ENCODE data around the gene TEX13A. TPM values are rescaled to one million over a fixed set of nuclear protein-coding genes. Genes with fewer than 3 reads are reported as not detected.
"Not testable (repeated sequence)": the region's sequence is repeated elsewhere in the genome, so short reads cannot be mapped to it uniquely, and the experiment has no call there.

Gene TEX13A, protein sequence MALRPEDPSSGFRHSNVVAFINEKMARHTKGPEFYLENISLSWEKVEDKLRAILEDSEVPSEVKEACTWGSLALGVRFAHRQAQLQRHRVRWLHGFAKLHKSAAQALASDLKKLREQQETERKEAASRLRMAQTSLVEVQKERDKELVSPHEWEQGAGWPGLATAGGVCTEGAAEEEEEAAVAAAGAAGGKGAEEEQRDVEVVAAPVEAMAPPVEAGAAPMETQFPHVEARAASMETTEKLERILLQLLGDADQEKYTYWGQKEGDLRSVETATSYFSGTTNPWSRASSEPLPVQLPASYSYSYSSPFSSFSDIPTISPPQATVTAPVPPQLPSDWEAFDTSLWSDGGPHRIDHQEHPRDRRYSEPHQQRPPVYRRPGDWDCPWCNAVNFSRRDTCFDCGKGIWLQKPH
- not detected in 2 replicates for total RNA-seq

DNA sequence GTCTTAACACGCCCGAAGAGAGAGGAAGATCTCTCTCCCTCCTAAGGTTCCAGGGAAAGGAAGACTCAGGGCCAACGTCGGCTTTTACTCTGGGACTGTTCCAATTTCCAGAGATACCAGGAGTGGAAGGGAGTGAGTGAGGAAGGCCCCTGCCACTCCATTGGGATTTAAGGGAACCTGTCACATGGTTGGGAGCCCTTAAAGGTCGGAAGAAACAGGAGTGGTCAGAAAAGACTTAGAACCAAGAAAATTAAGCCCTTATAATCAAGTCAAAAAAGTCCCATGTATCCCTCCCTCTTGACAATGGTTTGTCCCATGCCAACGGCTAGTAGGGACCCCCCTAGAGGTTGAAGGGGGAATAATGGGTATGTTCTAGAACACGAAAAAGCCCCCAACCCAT is at the start of gene TEX13A:
TEX13A (minus strand) TSS at position 59 of the 400 bp plus-strand sequence. CDS start 297 bp downstream, outside the sequence.
- Mint-ChIP-seq H3K27me3 (ENCODE audit: insufficient read depth) (no peaks in the 10 kb centered on the region), H3K9me3 (no peaks in the 10 kb centered on the region), H3K27ac (no peak within 1 kb of the TSS), H3K36me3 (ENCODE audit: low read depth) (no peaks in the 10 kb centered on the region), H3K4me3 (no peak within 1 kb of the TSS), H3K4me1 (ENCODE audit: low read depth) (no peaks in the 10 kb centered on the region)
- intact Hi-C loops (cut with micrococcal nuclease), result no loop called here
- DNase-seq (ENCODE audit: low spot score), result no peak

DNA sequence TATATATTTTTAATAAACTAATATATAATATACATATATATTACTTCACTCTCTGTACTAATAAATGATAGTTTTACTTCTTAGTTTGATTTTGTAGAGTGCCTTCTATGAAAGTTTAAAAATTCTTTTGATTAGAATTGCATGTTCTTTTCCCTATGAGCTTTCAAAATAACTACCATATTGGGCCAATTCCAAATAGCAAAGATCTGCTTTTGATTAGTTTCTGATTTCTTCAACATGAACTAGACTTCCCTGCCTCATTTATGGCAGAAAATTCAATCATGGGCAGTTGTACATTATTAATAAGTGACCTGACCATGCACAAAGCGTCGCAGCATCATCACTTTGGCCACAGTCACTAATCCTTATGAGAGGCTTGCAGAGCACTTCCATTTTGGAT is 48.9 kb upstream of the TEX13A start:
- Mint-ChIP-seq H3K27me3 (ENCODE audit: insufficient read depth) (no peaks in the 10 kb centered on the region), H3K4me1 (ENCODE audit: low read depth) (no peaks in the 10 kb centered on the region), H3K27ac (no peak overlapping the region), H3K9me3 (no peaks in the 10 kb centered on the region), H3K4me3 (no peak overlapping the region), H3K36me3 (ENCODE audit: low read depth) (no peaks in the 10 kb centered on the region)
- DNase-seq (ENCODE audit: low spot score), result no peak
- intact Hi-C loops (cut with micrococcal nuclease), result no loop called here

DNA sequence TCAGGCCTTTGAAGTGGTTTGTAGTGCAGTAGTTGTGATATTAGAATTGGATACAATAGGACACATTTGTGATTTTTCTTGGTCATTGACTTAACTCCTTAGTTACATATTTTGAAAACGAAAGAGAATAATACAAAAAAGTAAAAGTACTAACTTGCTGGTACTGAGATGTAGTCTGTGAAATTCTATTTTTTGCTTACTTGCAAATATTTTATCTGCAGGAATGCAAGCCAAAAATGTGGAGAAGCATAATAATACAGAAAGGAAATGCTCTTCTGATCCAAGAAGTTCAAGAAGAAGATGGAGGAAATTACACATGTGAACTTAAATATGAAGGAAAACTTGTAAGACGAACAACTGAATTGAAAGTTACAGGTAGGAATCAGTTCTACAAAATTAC is 46.7 kb upstream of the TEX13A start:
- Mint-ChIP-seq H3K27me3 (ENCODE audit: insufficient read depth) (no peaks in the 10 kb centered on the region), H3K4me3 (no peak overlapping the region), H3K4me1 (ENCODE audit: low read depth) (no peaks in the 10 kb centered on the region), H3K36me3 (ENCODE audit: low read depth) (no peaks in the 10 kb centered on the region), H3K27ac (no peak overlapping the region), H3K9me3 (no peaks in the 10 kb centered on the region)
- intact Hi-C loops (cut with micrococcal nuclease), result no loop called here
- DNase-seq (ENCODE audit: low spot score), result no peak

DNA sequence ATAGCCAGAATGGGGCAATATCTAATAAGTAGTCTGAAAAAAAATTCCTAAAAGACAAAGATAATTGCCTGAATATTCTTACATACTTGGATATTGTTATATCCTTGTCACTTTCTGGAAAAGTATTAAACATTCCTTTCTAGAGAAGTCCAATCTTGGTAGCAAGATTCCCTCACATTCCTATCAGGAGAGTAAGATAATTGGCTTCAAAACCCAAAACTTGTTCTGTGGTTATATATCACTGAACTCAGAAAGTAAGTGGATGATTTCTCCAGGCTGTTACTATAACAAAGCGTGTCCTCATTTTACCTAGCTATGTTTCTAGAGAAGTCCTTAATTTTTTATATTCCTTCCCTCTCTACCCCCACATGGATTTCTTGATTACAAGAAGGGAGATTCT is 46.0 kb upstream of the TEX13A start:
- no peaks in the 10 kb centered on the region for H3K36me3 Mint-ChIP-seq (ENCODE audit: low read depth)

DNA sequence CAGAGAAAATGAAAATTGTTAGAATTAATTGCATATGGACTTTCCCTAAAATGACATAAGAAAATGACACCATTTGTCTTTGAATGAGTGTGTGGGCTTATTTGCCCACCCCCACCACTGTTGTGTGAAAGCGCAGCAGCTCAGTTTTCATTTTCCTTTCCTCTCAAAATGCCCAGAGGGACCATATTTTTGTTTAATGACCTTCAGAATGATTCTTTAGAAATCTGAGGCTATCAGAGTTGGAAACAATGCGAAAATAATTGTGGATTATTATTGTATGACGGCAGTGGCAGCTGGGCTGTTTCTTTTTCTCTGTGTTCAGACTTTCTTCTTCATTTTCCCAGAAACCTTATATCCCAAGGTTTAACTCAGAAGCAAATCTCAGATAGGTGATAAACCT is 44.6 kb upstream of the TEX13A start:
- no peaks in the 10 kb centered on the region for H3K36me3 Mint-ChIP-seq (ENCODE audit: low read depth)
- no peaks in the 10 kb centered on the region for H3K9me3 Mint-ChIP-seq
- no peaks in the 10 kb centered on the region for H3K4me1 Mint-ChIP-seq (ENCODE audit: low read depth)
- no peak for DNase-seq (ENCODE audit: low spot score)
- no peak overlapping the region for H3K4me3 Mint-ChIP-seq
- no peaks in the 10 kb centered on the region for H3K27me3 Mint-ChIP-seq (ENCODE audit: insufficient read depth)
- intact Hi-C loops (cut with micrococcal nuclease), result no loop called here
- no peak overlapping the region for H3K27ac Mint-ChIP-seq

More for the DNA sequence above, 46.0 kb upstream of the TEX13A start:
- DNase-seq (ENCODE audit: low spot score), result no peak
- Mint-ChIP-seq H3K27ac (no peak overlapping the region), H3K27me3 (ENCODE audit: insufficient read depth) (no peaks in the 10 kb centered on the region), H3K4me3 (no peak overlapping the region), H3K9me3 (no peaks in the 10 kb centered on the region), H3K4me1 (ENCODE audit: low read depth) (no peaks in the 10 kb centered on the region)
- intact Hi-C loops (cut with micrococcal nuclease), result no loop called here

DNA sequence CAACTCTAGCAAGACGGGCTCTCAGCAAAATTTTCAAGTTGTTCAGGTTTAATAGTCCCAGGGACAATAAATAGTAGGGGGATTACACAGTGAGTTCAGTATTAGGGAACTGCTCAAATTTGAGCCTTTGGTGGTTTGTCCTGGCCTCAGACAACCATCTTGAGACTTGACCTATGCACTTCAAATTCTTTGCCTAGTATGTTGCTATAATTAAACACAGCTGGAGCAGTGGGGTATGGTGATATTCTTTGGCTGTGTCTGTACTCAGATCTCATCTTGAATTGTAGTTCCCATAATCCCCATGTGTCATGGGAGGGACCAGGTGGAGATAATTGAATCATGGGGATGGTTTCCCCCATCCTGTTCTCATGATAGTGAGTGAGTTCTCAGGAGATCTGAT is 43.3 kb upstream of the TEX13A start:
- H3K27ac Mint-ChIP-seq, result no peak overlapping the region
- intact Hi-C loops (cut with micrococcal nuclease), result no loop called here
- H3K4me1 Mint-ChIP-seq (ENCODE audit: low read depth), result no peaks in the 10 kb centered on the region
- no peak overlapping the region for H3K4me3 Mint-ChIP-seq
- H3K9me3 Mint-ChIP-seq, result no peaks in the 10 kb centered on the region
- H3K36me3 Mint-ChIP-seq (ENCODE audit: low read depth), result no peaks in the 10 kb centered on the region
- DNase-seq (ENCODE audit: low spot score), result no peak
- H3K27me3 Mint-ChIP-seq (ENCODE audit: insufficient read depth), result no peaks in the 10 kb centered on the region

DNA sequence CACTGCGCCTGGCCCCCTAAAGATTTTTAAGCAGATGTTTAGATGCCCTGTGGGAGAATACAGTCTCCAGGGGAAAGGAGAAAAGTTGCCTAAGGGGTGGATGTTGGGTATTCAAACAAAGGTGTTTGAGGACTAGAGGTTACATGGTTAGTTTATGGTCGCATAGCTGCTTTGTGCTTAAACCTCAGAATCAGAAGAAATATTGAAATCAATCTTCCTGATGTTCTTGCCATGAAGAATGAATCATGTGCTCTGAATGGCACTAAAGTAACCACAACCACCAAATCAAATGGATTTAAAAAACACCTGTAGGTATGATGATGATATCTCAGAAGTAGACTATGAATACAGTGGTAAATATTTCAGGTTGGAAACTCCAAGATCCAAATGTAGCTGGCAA is 42.7 kb upstream of the TEX13A start:
- intact Hi-C loops (cut with micrococcal nuclease), result no loop called here
- no peaks in the 10 kb centered on the region for H3K4me1 Mint-ChIP-seq (ENCODE audit: low read depth)
- DNase-seq (ENCODE audit: low spot score), result no peak
- H3K36me3 Mint-ChIP-seq (ENCODE audit: low read depth), result no peaks in the 10 kb centered on the region
- H3K9me3 Mint-ChIP-seq, result no peaks in the 10 kb centered on the region
- H3K4me3 Mint-ChIP-seq, result no peak overlapping the region
- H3K27ac Mint-ChIP-seq, result no peak overlapping the region
- no peaks in the 10 kb centered on the region for H3K27me3 Mint-ChIP-seq (ENCODE audit: insufficient read depth)

DNA sequence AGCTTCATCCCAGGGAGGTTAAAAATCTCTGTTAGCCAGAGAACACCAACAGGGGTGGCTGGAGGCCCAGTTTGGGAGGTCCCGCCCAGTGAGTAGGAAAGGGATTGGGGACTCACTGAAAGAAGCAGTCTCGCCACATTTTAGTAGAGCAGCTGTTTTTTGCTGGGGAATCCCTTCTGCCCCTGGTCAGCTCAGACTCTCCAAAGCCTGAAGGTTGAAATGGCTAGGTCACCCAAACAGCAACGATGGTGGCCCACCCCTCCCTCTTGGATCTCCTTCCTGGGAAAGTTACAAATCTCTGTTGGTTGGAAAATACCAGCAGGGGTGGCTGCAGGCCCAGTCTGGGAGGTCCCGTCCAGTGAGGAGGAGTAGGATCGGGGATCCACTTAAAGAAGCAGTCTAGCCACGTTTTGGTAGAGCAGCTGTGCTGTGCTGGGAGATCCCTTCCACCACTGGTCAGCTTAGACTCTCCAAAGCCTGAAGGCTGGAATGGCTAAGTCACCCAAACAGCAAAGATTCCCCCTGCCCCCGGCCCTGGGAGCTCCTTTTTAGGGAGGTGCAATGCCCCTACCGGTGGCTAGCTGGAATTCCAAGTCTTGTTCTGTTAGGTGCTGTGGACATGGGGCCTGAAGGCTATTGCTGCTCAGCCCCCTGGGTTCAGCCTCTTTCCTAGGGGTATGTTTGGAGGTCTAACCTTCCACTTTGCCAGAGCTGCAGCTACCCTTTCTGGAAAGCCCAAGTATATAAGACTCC is 40.0 kb upstream of the TEX13A start:
- DNase-seq (ENCODE audit: low spot score), result no peak
- intact Hi-C loops (cut with micrococcal nuclease), result no loop called here
- Mint-ChIP-seq H3K4me1 (ENCODE audit: low read depth) (no peaks in the 10 kb centered on the region), H3K9me3 (no peaks in the 10 kb centered on the region), H3K27me3 (ENCODE audit: insufficient read depth) (no peaks in the 10 kb centered on the region), H3K36me3 (ENCODE audit: low read depth) (no peaks in the 10 kb centered on the region), H3K4me3 (no peak overlapping the region), H3K27ac (no peak overlapping the region)

DNA sequence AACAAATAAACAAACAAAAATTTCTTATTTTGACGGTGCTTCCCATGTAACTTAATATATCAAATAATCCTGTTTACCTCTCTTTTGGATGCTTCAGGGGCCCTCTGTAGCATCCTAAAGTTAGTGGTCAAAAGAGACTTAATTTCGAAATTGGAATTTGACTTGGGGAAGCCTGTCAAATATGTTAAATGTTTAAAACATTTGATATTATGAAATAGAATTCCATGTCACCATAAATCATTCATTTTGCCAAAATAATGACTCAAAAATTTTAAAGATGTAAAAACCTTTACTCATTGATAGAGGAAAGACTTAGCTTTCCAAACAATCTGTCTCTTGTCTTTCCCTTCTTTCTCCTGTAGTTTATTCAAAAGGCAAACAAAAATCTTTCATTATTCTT is 20.6 kb upstream of the TEX13A start:
- H3K4me3 Mint-ChIP-seq, result no peak overlapping the region
- DNase-seq (ENCODE audit: low spot score), result no peak
- intact Hi-C loops (cut with micrococcal nuclease), result no loop called here
- H3K27ac Mint-ChIP-seq, result no peak overlapping the region
- no peaks in the 10 kb centered on the region for H3K27me3 Mint-ChIP-seq (ENCODE audit: insufficient read depth)
- no peaks in the 10 kb centered on the region for H3K9me3 Mint-ChIP-seq
- H3K4me1 Mint-ChIP-seq (ENCODE audit: low read depth), result no peaks in the 10 kb centered on the region
- no peaks in the 10 kb centered on the region for H3K36me3 Mint-ChIP-seq (ENCODE audit: low read depth)

DNA sequence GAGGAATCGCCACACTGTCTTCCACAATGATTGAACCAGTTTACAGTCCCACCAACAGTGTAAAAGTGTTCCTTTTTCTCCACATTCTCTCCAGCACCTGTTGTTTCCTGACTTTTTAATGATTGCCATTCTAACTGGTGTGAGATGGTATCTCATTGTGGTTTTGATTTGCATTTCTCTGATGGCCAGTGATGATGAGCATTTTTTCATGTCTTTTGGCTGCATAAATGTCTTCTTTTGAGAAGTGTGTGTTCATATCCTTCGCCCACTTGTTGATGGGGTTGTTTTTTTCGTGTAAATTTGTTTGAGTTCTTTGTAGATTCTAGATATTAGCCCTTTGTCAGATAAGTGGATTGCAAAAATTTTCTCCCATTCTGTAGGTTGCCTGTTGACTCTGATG is 16.9 kb upstream of the TEX13A start:
- H3K27ac Mint-ChIP-seq; H3K27me3 Mint-ChIP-seq (ENCODE audit: insufficient read depth); H3K9me3 Mint-ChIP-seq; H3K4me1 Mint-ChIP-seq (ENCODE audit: low read depth); H3K4me3 Mint-ChIP-seq; H3K36me3 Mint-ChIP-seq (ENCODE audit: low read depth); DNase-seq (ENCODE audit: low spot score); intact Hi-C loops (cut with micrococcal nuclease): not testable (repeated sequence)

DNA sequence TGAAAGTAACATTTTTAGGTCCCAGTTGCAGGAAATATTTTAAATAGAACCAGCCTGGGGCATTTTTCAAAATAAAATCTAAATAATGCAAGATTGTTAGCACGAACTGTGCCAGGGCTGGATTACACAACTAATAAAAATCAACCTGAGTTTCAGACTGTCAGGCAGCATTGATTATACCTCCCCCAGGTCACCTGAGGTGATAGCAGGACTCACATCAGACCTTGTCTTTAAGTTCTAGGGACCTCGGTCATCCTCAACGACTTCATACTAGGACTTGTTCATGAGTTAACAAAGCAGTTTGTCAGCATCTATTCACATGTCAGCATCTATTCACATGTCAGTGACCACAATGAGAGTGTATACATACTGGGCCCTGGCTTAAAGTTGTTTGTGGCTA is 8.7 kb upstream of the TEX13A start:
- Mint-ChIP-seq H3K36me3 (ENCODE audit: low read depth) (no peaks in the 10 kb centered on the region), H3K9me3 (no peaks in the 10 kb centered on the region), H3K4me1 (ENCODE audit: low read depth) (no peaks in the 10 kb centered on the region), H3K4me3 (no peak overlapping the region), H3K27me3 (ENCODE audit: insufficient read depth) (no peaks in the 10 kb centered on the region), H3K27ac (no peak overlapping the region)
- intact Hi-C loops (cut with micrococcal nuclease), result no loop called here
- no peak for DNase-seq (ENCODE audit: low spot score)

DNA sequence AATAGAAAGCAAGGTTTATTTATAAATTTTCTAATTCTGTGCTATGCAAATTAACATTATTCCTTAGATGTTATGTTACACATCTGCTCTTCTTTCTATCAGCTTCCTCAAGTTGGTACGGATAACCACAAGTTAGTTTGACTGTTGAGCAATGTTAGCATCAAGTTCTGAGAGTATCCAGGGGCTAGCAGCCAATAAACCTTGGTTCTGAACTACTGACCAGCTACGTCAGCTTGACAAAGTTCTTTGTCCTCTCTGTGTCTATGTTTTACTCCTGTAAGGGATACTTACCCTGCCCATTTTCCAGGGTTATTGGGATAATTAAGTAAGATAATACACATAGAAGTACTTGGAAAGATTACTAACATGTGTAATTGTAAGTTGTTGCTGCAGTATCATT is 8.1 kb upstream of the TEX13A start:
- DNase-seq (ENCODE audit: low spot score), result no peak
- no peaks in the 10 kb centered on the region for H3K4me1 Mint-ChIP-seq (ENCODE audit: low read depth)

DNA sequence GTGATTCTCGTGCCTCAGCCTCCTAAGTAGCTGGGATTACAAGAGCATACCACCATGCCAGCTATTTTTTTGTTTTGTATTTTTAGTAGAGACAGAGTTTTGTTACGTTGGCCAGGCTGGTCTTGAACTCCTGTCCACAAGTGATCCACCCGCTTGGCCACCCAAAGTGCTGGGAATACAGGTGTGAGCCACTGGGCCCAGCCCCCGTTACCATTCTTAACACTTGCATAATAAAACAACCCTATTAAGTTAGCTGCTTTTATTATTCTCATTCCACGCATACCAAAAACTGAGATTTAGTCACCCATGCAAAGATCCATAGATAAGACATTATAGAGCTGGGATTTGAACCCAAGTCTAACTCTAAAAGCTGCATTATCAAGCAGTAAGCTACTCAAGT is 6.0 kb upstream of the TEX13A start:
- Mint-ChIP-seq H3K4me3 (no peak overlapping the region), H3K36me3 (ENCODE audit: low read depth) (no peaks in the 10 kb centered on the region), H3K9me3 (no peaks in the 10 kb centered on the region), H3K27ac (no peak overlapping the region), H3K27me3 (ENCODE audit: insufficient read depth) (no peaks in the 10 kb centered on the region), H3K4me1 (ENCODE audit: low read depth) (no peaks in the 10 kb centered on the region)
- DNase-seq (ENCODE audit: low spot score), result no peak
- intact Hi-C loops (cut with micrococcal nuclease), result no loop called here

More for the DNA sequence above, 8.1 kb upstream of the TEX13A start:
- Mint-ChIP-seq H3K36me3 (ENCODE audit: low read depth) (no peaks in the 10 kb centered on the region), H3K4me3 (no peak overlapping the region), H3K27ac (no peak overlapping the region), H3K9me3 (no peaks in the 10 kb centered on the region), H3K27me3 (ENCODE audit: insufficient read depth) (no peaks in the 10 kb centered on the region)
- intact Hi-C loops (cut with micrococcal nuclease), result no loop called here
